H1 (cell line): Measurements from ENCODE around the gene JADE1.

ENCODE experiments used
- ASH2L ChIP-seq: fragments of 200-600, 300-600 bp; sonication (generic); IDR thresholded peaks from one replicate; pipeline ENCODE4 v1.7.1; 2017; ENCODE audit warnings: low read length
- BRCA1 ChIP-seq: IDR thresholded peaks from 2 replicates; pipeline ENCODE4 v1.6.1; 2012; ENCODE audit warnings: low read depth, low read length, improper control_type of control experiment
- CREB1 ChIP-seq: IDR thresholded peaks from 2 replicates; pipeline ENCODE4 v1.6.1; 2012; ENCODE audit warnings: inconsistent platforms
- CTCF ChIP-seq, 3 experiments: IDR thresholded peaks; 1 replicate in 2 of 3; 2 replicates in 1 of 3; pipeline versions ENCODE4 v1.5.1 to v1.6.1; 2011; ENCODE audit warnings: low read length in 3 of 3, mild to moderate bottlenecking in 3 of 3, inconsistent platforms in 2 of 3, low read depth in 1 of 3, moderate library complexity in 1 of 3; ENCODE audit not compliant: insufficient read depth in 1 of 3; ENCODE audit errors: control extremely low read depth in 1 of 3
- POLR2A ChIP-seq, 2 experiments: IDR thresholded peaks; 1 replicate in 1 of 2; 2 replicates in 1 of 2; pipeline ENCODE4 v1.6.1; 2011; ENCODE audit warnings: low read depth in 2 of 2, low read length in 2 of 2, mild to moderate bottlenecking in 2 of 2; ENCODE audit errors: control extremely low read depth in 1 of 2
- POLR2AphosphoS5 ChIP-seq: IDR thresholded peaks from 2 replicates; pipeline ENCODE4 v1.6.1; 2011; ENCODE audit warnings: low read depth, low read length
- SAP30 ChIP-seq: fragments of 300-600 bp; sonication (generic); IDR thresholded peaks from 2 replicates; pipeline ENCODE4 v1.7.1; 2012; ENCODE audit warnings: low read length, moderate library complexity, mild to moderate bottlenecking, inconsistent platforms; ENCODE audit not compliant: insufficient read depth, insufficient replicate concordance
- SP1 ChIP-seq: IDR thresholded peaks from 2 replicates; pipeline ENCODE4 v1.6.1; 2011; ENCODE audit warnings: low read depth, low read length
- TCF12 ChIP-seq: IDR thresholded peaks from 2 replicates; pipeline ENCODE4 v1.6.1; 2011; ENCODE audit warnings: low read depth, mild to moderate bottlenecking, low read length

- TF ChIP-seq CTCF (IDR thresholded peaks at IDR 0.05; ENCODE audit: control extremely low read depth in 1 of 3, insufficient read depth in 1 of 3, low read depth in 1 of 3, low read length in 3 of 3) (no peak), TCF12 (no peak), SAP30 (no peak), BRCA1 (no peak), POLR2AphosphoS5 (peak; percentile 86; the same call in 1 of the 2 replicates), SP1 (no peak), CREB1 (no peak), POLR2A (IDR thresholded peaks at IDR 0.05; ENCODE audit: control extremely low read depth in 1 of 2, low read depth in 2 of 2, low read length in 2 of 2) (no peak), ASH2L (no peak)
These were observed 53.3 kb downstream of the JADE1 start for GRCh38 chr4:128862608-128863311.
